Measurements from ENCODE around the gene BAIAP2. TPM values are rescaled to one million over a fixed set of nuclear protein-coding genes. Genes with fewer than 3 reads are reported as not detected.

Gene BAIAP2
- polyA plus RNA-seq, 1 donor from 2014 or later: 17.5 TPM

- Histone ChIP-seq H3K9me3 (ENCODE audit: low read length) (no peaks in the 10 kb centered on the region), H3K27me3 (ENCODE audit: insufficient read depth, low read depth, low read length) (no peaks in the 10 kb centered on the region), H3F3A (ENCODE audit: insufficient read depth, low read length, poor library complexity, severe bottlenecking) (peaks cover 11% of the 10 kb centered on the region), H3K36me3 (ENCODE audit: insufficient read depth, low read length) (no peaks in the 10 kb centered on the region), H3K9ac (ENCODE audit: low read length) (peak overlapping the region; percentile 78), H3K79me2 (replicated peaks; ENCODE audit: insufficient read depth, low read length) (no peaks in the 10 kb centered on the region), H4K20me1 (ENCODE audit: insufficient read depth) (no peaks in the 10 kb centered on the region), H3K4me2 (ENCODE audit: low read length) (no peak overlapping the region), H3K9me2 (ENCODE audit: insufficient read depth, low read length) (no peaks in the 10 kb centered on the region), H3K4me3 (ENCODE audit: low read length) (no peak overlapping the region), H3K27ac (ENCODE audit: low read length) (peak overlapping the region; percentile 96), H2AFZ (ENCODE audit: low read depth, low read length) (no peak overlapping the region)
- no peak for TF ChIP-seq EZH2 (IDR thresholded peaks at IDR 0.05; ENCODE audit: borderline replicate concordance, insufficient read depth, low read length, poor library complexity, severe bottlenecking)
- TF ChIP-seq MXI1 (conservative IDR thresholded peaks at IDR 0.05; ENCODE audit: poor library complexity, severe bottlenecking): no peak
- TF ChIP-seq CTCF (IDR thresholded peaks at IDR 0.05; ENCODE audit: poor library complexity, severe bottlenecking): no peak
- TF ChIP-seq POLR2AphosphoS5 (IDR thresholded peaks at IDR 0.05): no peak
- TF ChIP-seq REST (IDR thresholded peaks at IDR 0.05; ENCODE audit: borderline replicate concordance): no peak
- no peak for TF ChIP-seq TAF1 (IDR thresholded peaks at IDR 0.05; ENCODE audit: low read depth)
- no peak for TF ChIP-seq SMC3 (conservative IDR thresholded peaks at IDR 0.05; ENCODE audit: poor library complexity)
- TF ChIP-seq EP300 (conservative IDR thresholded peaks at IDR 0.05; ENCODE audit: poor library complexity, severe bottlenecking): no peak
- TF ChIP-seq RAD21 (conservative IDR thresholded peaks at IDR 0.05): no peak
These were observed 57.7 kb downstream of the BAIAP2 start for GRCh38 chr17:81092518-81093095.

- Histone ChIP-seq H4K20me1 (ENCODE audit: insufficient read depth) (no peaks in the 10 kb centered on the region), H3K4me3 (ENCODE audit: low read length) (peak overlapping the region; percentile 56), H3K79me2 (replicated peaks; ENCODE audit: insufficient read depth, low read length) (no peaks in the 10 kb centered on the region), H3K27ac (ENCODE audit: low read length) (peak overlapping the region; percentile 96), H2AFZ (ENCODE audit: low read depth, low read length) (no peak overlapping the region), H3K9me2 (ENCODE audit: insufficient read depth, low read length) (no peaks in the 10 kb centered on the region), H3K9ac (ENCODE audit: low read length) (peak overlapping the region; percentile 78), H3K27me3 (ENCODE audit: insufficient read depth, low read depth, low read length) (no peaks in the 10 kb centered on the region), H3K9me3 (ENCODE audit: low read length) (no peaks in the 10 kb centered on the region), H3K36me3 (ENCODE audit: insufficient read depth, low read length) (no peaks in the 10 kb centered on the region), H3K4me2 (ENCODE audit: low read length) (peak overlapping the region; percentile 70), H3F3A (ENCODE audit: insufficient read depth, low read length, poor library complexity, severe bottlenecking) (peaks cover 11% of the 10 kb centered on the region)
- TF ChIP-seq MXI1 (conservative IDR thresholded peaks at IDR 0.05; ENCODE audit: poor library complexity, severe bottlenecking) (no peak), EZH2 (IDR thresholded peaks at IDR 0.05; ENCODE audit: borderline replicate concordance, insufficient read depth, low read length, poor library complexity, severe bottlenecking) (no peak), REST (IDR thresholded peaks at IDR 0.05; ENCODE audit: borderline replicate concordance) (no peak), POLR2AphosphoS5 (IDR thresholded peaks at IDR 0.05) (no peak), SMC3 (conservative IDR thresholded peaks at IDR 0.05; ENCODE audit: poor library complexity) (no peak), RAD21 (conservative IDR thresholded peaks at IDR 0.05) (no peak), TAF1 (IDR thresholded peaks at IDR 0.05; ENCODE audit: low read depth) (no peak), EP300 (conservative IDR thresholded peaks at IDR 0.05; ENCODE audit: poor library complexity, severe bottlenecking) (no peak), CTCF (IDR thresholded peaks at IDR 0.05; ENCODE audit: poor library complexity, severe bottlenecking) (no peak)
These were observed 58.9 kb downstream of the BAIAP2 start for GRCh38 chr17:81093619-81094508.
